Hematopoietic multipotent progenitor cell treated with erythropoietin and hydrocortisone succinate and interleukin-3 and kit ligand, for 4 days (in vitro differentiated cells): ENCODE data around the gene LDLRAD2.

ENCODE experiments used
- DNase-seq: peaks from one replicate; pipeline ENCODE4 v3.0.0-alpha.2; 2015

The LDLRAD2 gene

DNA sequence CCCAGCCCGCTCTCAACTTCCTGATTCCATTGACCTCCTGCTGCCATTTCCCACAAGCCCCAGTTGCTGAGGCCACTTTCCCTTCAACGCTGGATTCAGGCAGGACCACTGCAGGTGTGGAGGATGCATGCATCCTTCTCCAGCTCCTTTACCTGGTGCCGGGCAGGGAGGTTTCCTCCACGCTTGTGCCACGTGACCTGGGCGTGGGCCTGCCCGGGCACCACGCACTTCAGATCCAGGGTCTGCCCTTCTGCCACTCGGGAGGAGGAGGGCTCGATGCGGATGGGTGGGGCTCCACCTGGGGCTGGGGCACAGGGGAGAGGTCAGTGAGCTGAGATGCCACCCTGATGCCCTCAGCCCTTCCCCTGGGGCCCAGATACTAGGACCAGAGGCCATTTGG is 31.9 kb downstream of the LDLRAD2 start:
- no peak for DNase-seq

- no peak for DNase-seq
Observed at GRCh38 chr1:21845646-21846641, 33.9 kb downstream of the LDLRAD2 start.

DNA sequence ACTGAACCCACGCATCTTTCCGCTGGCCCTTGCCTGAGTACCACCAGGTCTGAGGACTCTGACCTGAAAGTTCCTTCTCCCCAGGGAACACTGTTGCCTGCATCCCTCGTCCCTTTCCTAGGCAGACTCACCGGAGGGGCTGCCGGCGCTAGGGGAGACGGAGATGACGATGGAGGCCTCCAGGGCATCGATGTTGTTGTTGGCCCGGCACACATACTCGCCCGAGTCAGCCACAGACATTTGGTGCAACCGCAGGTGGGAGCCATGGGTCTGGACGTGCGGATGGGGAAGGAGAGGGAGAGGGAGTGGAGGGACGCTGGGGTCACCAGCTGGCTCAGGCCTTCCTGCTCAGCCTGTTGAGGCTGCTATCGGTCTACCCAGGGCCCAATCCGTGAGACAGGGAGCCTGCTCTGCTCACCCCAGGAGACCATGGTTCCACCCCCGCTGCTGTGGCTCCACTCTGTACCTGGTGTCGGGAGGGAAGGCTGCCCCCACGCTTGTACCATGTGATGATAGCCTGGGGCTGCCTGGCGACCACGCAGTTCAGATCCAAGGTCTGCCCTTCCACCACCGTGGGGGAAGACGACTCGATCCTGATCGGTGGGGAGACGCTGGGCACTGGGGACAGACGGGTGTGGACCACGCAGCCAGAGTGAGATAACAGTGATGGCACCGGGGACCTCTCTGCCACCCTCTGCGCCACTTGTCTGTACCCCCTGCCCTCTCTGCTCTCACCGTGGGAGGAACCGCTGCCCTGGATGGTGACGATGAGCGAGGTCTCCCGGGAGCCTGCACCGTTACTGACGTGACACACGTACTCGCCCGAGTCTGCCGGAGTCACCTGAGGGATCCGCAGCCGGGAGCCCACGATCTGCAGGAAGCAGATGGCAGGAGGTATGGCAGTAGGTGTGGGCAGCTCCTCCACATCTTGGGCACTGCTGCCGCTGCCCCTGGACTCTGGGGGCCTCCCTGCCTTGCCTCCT is 35.4 kb downstream of the LDLRAD2 start:
- no peak for DNase-seq

DNA sequence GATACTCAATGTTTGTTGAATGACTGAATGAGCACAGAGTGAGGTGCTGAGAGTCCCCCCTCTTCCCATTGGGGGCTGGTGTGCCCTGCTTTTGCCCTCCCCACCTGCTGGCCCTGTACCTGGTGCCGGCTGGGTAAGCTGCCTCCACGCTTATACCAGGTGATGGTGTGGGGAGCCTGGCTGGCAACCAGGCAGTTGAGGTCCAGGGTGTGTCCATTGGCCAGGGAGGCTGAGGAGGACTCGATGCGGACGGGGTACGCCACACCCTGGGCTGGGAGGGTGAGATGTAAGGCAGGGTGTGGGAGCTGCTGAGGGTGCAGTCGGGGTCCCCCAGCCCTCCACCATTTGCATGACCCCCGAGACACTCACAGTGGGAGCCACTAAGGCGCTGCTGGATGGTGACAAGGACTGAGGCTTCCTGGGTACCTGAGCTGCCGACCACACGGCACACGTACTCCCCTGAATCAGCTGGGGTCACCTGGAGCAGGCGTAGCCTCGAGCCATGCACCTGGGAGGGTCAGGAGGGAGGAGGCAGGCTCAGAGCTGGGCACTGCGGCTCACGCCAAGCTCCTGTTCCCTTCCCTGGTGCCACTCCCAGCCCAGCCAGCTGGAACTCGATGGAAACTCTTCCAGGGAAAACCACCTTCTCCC is 36.6 kb downstream of the LDLRAD2 start:
- no peak for DNase-seq

- no peak for DNase-seq
Observed at GRCh38 chr1:21849909-21850576, 38.0 kb downstream of the LDLRAD2 start.

- no peak for DNase-seq
Observed at GRCh38 chr1:21851430-21852250, 39.6 kb downstream of the LDLRAD2 start.

GRCh38 chr1:21852282-21853130 is 40.4 kb downstream of the LDLRAD2 start:
- DNase-seq, result peak; percentile 35

DNA sequence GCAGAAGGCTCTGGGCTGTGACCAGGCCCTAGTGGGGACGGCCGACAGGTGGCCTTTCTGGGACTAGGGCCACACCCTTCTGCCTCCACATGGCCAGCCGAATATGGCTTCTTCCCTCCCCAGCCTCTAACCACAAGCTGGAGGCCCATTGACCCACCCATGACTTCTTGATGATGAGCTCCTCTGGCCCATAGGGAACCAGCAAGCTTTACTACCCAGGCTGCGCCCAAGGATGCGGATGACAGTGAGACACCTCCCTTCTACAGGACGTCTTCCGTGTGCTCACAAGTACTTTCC is 41.0 kb downstream of the LDLRAD2 start:
- DNase-seq, result peak; percentile 26

DNA sequence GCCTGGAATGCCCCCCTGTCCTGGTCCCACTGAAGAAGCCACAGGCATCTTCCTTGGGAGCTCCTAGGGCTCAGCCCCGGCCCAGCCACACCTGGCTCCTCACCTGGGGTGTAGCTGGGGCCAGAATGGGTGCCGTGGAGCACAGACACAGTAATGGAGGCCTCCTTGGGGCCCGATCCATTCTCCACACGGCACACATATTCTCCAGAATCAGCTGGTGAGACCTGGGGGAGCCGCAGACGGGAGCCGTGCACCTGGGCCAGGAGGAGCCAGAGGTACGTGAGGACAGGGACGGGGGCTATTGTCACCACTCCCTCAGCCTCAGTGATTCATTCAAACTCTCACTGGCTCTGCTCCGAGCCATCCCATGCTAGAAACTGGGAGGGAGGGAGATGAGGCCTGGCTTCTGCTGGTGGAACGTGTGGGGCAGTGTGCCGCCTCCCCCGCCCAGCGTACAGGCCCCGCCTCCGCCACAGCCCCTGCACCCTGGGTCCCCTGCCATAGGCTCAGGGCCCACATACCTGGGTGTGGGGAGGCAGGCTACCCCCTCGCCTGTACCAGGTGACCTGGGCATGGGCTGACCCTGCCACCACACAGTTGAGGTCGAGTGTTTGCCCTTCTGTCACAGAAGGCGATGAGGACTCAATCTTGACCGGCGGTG is 42.2 kb downstream of the LDLRAD2 start:
- DNase-seq, result no peak

DNA sequence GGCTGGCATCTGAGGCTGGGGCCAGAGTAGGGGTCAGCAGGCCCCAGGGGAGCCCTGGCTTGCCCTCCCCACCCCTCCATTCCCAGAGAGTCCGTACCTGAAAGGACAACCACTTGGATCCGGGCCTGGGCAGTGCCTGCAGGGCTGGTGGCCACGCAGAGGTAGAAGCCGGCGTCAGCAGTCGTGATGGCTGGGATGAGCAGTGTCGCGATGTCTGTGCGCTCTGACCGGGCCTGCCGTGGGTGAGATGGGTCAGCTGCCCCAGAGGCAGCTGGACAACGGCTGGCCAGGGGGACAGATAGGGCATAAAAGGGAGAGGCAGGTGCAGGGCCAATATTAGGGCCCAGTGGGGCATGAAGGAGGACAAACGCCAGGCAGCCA is 42.7 kb downstream of the LDLRAD2 start:
- no peak for DNase-seq

DNA sequence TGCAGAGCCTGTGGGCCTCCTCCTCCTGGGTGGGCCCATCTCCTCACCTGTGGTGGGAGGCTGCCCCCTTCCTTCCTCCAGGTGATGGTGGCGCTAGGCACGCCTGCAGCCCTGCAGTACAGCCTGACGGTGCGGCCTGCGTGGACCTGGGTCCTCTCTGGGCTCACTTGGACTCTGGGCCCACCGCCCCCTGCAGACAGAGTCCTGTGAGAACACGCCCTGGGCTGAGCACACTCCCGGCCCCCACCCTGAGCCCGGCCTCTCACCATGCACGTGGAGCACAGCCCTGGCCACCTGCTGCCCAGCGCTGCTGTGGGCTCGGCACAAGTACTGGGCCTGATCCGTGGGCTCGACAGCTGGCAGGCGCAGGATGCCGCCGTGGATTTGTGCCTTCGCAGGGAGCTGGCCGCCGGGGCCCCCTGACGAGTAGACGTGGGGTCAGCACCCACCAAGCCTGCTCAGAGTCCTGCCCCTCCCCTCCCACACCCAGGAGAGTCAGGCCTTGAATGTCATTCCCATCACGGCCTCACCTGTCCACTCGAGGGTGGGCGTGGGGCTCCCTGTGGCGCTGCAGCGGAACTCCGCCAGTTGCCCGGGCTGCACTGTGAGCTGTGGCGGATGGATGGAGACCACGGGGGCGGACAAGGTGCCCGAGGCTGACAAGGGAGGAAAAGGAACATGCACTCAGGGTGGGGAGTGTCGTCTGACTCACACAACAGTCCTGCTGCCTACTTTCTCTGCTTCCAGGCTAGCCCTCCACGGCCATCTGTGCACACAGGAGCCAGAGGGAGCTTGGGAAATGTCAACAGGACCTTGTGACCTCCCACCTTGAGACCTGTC is 43.4 kb downstream of the LDLRAD2 start:
- DNase-seq, result no peak

DNA sequence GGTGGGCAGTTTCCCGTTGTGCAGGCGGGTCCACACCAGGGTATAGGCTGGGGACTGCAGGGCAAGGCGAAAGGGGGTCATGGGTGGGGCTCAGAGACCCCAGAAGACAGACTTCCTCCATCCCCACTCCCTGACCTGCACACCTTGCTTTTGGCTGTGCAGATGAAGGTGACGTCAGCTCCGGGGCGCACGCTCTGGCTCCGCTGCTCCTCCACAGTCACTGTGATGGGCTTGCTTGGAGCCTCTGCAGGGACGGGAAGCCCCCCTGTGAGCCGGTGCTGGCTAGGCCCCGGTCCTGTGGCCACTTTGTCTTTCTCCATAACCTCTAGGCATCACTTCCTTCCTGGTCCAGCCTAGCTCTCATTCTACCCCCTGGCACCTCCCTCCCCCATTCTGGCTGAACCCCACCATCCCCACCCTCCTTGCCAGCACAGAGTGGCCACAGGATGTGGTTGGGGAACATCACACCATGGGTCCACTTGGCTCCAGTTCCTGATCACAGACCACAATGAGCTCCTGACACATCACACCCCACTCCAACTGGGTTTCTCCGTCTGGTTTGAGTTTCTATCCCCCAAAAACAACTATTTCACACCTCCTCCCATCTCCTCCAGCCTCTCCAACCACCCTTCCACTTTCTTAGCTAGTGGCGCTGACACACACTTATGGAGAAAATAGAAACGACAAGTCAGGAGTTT is 45.2 kb downstream of the LDLRAD2 start:
- DNase-seq, result peak; percentile 81

DNA sequence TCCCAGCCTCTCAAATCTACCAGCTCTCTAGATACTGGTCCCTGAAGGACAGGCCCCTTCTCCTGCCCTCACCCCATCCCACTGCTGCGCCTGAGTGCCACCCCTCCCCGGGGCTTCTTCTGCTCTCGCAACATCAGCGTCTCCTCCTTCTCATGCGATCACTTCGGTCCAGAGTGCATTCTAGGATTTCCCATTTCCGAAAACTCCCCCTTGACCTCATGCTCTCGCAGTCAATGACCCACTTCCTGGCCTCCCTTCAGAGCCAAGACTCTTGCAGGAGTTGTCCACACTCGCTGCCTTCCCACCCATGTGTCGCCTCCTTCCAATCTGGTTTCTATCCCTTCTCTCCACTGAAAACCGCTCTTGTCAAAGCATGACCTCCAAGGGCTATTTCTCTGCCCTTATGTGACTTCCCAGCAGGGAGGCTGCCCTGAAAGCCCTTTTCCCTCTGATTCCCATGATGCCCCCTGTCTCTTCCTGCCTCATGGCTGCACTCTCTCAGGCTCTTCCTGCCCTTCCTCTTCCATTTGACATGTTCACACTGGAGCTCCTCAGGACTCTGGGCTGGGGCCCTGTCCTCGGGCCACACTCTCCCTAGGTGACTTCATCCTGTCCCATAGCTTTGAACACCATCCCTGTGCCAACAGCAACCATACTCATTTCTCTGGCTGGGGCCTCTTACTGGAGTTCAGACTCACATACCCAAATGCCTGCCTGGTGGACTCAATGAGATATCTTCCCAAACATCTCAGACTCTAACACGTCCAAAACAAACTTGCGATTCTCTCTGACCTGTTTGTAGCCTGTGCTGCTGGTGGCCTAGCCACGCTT is 46.0 kb downstream of the LDLRAD2 start:
- no peak for DNase-seq

- no peak for DNase-seq
Observed at GRCh38 chr1:21859669-21860179, 47.7 kb downstream of the LDLRAD2 start.

GRCh38 chr1:21860971-21861370 is 48.9 kb downstream of the LDLRAD2 start:
- peak; percentile 66 for DNase-seq

DNA sequence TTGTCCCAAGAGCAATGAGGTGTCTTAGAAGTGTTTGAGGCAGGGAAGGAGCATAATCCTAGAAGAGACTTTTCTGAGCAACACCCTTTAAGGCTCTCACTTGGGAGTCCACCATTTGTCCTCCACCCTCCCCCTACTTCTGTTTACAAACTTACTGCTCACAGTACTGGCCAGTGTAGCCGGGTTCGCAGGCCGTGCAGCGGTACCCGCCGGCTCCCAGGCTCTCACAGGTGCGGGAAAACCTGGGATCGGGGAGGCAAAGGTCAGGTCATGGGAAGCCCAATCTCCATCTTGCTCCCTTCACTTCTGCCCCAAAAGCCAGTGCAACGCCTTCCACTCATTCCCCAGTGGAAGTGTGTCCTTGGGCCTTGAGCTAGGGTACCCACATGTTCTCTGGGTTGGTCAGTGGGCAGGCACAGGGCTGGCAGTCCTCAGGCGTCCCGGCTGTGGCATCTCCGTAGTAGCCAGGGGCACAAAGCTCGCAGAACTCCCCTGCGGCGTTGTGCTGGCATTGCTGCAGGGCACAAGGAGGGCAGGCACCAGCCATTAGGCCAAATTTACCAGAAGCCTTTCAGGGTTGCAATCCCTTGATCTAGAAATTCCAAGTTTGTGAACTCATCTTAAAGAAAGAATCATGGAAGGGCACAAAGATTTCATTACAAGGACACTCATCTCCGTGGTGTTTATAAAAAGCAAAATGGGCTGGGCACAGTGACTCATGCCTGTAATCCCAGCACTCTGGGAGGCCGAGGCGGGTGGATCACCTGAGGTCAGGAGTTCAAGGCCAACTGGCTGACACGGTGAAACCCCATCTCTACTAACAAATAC is 49.8 kb downstream of the LDLRAD2 start:
- no peak for DNase-seq
